Measurements from ENCODE around the gene CD69.

GRCh38 chr12:9731393-9731792 lies 29.3 kb downstream of the CD69 start:
- TF ChIP-seq POLR2A (IDR thresholded peaks at IDR 0.05) (no peak), CTCF (IDR thresholded peaks at IDR 0.05) (no peak)

All from sigmoid colon (tissue), 3 donors.